GM18870 (cell line): ENCODE results near the gene ZNF574.
"Not testable (repeated sequence)": the region's sequence is repeated elsewhere in the genome, so short reads cannot be mapped to it uniquely, and the experiment has no call there.

Experiments
- ATAC-seq: cut with Tn5 transposase; IDR thresholded peaks from one replicate; pipeline ENCODE4 v1.9.1; 2021; ENCODE audit warnings: moderate library complexity; ENCODE audit not compliant: unreplicated experiment

Gene ZNF574

DNA sequence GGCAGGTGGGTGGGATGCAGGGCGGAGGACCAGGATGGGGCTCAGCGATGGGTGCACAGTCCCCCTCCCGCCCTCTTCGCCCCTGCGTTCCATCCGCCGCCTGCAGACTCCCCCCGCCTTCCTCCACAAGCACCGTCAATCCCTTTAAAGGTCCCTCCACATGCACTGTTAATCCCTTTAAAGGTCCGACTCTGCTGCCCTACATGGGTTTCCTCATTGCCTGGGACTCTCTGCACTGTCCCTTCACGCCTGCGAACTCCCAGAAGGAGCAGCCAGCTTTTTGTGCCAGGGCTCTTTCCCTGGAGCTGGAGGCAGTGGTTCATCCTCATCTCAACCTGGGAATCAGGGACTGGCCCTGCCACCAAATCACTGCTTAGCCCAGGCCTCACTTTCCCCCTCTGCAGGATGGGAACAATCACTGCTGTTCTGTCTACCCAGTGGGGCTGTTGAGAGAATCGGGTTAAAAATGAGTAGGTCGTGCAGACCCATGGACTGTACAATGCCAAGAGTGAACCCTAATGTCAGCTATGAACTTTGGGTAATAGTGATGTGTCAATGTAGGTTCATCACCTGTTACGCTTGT lies 20.4 kb downstream of the ZNF574 start:
- no peak for ATAC-seq

DNA sequence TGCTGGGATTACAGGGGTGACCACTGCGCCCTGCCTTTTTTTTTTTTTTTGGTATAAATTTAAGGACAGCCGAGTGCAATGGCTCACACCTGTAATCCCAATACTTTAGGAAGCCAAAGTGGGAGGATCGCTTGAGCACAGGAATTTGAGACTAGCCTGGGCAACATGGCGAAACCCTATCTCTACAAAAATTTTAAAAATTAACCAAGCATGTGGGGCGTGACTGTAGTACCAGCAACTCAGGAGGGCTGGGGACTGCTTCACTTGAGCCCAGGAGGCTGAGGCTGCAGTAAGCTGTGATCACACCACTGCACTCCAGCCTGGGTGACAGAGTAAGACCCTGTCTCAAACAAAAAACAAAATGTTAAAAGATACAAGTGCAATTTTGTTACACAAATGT lies 21.5 kb downstream of the ZNF574 start:
- ATAC-seq, result no peak

DNA sequence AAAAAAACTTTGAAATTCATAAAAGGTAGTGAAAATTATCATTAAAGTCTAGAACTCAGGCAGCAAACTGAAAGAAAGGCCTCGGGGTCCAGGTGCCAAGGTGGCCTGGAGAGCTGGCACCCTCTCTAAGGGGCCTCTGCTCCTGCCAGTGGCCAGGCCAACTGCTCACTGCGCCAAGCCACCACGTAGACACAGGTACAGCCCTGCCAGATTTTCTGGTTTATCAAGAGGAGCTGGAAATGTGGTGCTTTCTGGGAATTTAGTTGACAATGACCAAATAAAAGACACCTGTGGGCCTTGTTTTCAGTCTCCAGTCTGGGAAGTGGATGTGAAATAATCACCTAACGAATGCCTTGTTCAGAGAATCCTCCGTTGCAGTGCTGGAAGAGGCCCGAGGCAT lies 22.8 kb downstream of the ZNF574 start:
- no peak for ATAC-seq

DNA sequence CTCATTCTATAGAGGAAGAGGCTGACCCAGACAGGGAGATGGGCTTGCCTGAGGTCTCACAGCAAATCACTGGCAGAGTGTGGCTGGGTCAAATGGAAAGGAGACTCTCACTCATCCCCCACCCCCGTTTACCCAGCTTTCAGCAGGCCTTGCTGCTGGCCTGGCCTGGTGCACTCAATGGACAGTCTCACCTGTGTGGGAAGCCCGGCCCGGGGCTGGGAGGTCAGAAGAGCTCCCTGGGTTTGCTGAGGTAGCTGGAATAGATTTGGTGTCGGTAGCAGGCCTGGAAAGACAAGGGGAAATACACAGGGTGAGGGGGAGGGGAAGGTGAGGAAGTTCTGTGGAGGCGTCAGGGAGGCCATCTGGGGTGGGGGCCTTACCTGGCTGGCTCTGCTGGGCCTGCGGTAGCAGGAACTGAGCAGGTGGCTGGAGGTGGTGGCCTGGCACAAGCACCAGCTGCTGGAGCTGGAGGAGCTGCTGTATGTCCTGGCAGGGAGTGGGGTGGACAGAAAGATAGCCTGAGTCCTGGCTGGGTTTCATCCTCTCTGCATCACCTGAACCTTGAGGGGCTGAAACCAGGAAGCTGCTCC lies 23.5 kb downstream of the ZNF574 start:
- no peak for ATAC-seq

DNA sequence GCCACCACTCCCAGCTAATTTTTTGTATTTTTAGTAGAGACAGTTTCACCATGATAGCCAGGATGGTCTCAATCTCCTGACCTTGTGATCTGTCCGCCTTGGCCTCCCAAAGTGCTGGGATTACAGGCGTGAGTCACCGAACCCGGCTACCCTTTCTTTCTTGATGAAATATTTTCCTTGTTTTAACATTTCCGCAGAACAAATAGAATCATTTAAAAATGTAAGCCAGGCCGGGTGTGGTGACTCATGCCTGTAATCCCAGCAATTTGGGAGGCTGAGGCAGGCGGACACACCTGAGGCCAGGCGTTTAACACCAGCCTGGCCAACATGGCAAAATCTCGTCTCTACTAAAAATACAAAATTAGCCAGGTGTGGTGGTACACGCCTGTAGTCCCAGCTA lies 24.3 kb downstream of the ZNF574 start:
- ATAC-seq, result not testable (repeated sequence)

DNA sequence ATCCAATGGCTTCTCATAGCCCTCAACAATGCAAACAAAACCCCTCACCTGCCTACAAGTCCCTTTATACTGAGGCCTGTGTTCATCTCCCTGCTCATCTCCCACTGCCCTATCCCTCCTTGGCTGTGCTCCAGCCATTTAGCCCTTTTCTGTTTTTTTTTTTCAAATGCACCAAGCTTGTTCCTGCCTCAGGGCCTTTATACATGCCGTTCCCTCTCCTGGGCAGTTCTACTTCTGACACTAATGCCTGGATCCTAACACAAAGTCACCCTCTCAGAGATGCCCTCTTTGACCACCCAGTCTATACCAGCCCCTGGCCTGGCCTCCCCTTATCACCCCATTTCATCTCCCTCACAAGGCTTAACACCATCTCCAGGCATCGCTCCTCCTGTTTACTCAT lies 26.9 kb downstream of the ZNF574 start:
- ATAC-seq, result no peak

DNA sequence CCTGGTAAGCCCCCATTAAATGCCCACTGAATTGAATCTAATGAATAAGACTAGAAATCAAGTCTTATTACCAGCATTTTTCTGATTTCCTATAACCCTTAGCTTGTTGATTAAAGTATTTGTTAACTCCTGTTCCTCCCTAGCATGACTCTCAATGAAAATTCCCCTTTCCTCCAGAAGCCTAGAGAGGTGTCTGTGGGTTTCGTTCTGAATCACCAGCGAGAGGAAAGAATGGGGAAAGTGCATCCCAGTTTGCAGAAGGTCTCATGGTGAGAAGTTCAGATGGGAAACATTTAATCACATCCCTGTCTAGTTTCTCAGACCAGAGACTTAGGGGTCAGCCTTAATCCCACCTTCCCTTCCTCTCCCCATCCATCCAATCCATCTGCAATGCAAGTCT lies 29.4 kb downstream of the ZNF574 start:
- no peak for ATAC-seq

DNA sequence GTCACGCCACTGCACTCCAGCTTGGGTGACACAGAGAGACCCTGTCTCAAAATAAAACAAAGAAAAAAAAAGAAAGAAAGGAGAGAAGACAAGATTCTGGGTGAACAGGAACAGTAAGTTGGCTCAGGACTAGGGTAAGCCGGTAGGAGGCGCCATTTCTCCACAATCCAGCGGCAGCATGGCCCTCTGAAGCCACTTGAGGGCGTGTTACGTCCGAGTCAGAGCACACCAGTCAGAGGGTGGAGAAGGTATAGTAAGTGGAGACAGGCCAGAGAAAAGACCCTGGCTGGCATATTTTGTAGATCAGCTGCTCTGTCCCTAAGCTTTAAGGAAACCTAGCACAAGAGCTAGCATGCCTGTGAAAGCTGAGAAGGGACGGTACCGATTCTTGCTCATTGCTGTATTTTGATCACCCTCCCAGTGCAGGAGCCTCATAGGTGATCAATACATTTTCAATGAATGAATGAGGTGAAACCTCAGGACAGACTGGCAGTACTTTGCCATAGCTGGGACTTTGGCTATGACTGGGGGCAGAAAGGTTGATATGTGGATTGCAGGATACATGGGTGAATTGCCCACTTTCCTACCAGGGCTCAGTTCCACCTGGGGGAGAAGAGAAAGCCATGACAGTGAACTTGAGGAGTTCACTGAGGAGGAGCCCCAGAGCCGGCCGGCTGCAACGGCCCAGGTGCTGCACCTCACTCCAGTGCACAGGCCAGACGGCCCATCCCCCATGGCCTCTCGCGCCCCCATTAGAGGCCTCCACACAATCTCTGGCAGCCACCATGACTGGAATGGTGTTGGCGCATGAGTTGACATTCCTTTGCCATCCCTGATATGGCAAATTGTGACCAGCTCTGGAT lies 32.8 kb downstream of the ZNF574 start:
- no peak for ATAC-seq

DNA sequence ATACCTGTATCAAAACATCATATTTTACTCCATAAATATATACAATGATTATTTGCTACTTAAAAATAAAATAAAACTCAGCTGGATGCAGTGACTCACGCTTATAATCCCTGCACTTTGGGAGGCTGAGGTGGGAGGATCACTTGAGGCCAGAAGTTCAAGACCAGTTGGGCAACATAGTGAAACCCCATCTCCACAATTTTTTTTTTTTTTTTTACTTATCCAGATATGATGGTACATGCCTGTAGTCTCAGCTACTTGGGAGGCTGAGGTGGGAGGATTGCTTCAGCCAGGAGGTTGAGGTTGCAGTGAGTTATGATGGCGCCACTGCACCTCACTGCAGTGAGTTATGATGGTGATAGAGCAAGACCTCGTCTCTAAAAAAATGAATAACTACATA lies 33.9 kb downstream of the ZNF574 start:
- no peak for ATAC-seq

DNA sequence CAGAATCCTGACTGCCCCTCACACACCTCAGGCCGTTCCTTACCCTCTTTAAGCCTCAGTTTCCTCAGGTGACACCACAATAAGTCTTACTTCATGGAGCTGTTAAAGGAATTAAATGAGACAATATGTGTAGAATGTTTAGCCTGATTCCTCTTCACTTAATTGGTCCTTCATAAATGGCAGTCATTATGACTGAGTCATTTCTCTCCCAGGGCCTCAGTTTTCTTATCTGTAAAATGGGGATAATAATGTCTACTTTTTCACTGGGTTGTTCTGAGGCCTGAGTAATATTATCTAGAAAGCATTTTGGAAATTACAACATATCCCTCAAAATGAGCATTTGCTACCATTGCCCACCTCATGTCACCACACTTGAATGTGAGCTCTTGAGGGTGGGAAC lies 34.7 kb downstream of the ZNF574 start:
- ATAC-seq, result no peak

DNA sequence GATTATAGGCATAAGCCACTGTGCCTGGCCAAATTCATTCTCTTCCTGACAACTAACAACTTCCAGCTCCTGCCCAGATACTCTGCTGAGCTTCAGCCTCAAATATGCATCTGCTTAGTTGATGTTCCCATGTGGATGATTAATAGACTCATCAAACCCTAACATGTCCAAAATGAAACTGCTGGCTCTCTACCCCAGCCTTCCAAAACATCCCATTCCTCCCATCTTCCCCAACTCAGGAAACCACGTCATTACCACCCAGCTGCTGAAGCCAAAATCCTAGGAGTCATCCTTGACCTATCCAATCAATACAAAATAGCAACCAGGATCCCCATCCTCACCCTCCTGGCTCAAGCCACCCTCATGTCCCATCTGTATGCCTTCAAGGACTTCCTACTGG lies 35.4 kb downstream of the ZNF574 start:
- ATAC-seq, result no peak

DNA sequence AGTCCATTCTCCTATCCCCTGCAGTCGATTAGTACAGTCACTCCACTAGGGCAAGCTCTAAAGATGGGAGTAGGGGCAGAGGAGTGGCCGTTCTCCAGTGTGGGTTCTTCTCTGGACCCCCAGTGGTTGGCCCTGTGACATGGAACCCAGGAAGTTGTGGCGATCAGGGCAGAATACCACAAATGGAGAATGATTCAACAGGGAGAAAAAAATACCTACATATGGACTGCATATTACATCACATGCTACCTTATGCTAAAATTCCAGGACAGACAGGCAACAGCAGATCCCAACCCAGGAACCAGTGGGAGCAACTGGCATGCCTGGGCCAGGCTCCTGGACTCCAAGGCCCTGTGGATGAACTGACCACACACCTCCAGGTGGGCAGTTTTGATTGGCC lies 35.8 kb downstream of the ZNF574 start:
- ATAC-seq, result no peak

DNA sequence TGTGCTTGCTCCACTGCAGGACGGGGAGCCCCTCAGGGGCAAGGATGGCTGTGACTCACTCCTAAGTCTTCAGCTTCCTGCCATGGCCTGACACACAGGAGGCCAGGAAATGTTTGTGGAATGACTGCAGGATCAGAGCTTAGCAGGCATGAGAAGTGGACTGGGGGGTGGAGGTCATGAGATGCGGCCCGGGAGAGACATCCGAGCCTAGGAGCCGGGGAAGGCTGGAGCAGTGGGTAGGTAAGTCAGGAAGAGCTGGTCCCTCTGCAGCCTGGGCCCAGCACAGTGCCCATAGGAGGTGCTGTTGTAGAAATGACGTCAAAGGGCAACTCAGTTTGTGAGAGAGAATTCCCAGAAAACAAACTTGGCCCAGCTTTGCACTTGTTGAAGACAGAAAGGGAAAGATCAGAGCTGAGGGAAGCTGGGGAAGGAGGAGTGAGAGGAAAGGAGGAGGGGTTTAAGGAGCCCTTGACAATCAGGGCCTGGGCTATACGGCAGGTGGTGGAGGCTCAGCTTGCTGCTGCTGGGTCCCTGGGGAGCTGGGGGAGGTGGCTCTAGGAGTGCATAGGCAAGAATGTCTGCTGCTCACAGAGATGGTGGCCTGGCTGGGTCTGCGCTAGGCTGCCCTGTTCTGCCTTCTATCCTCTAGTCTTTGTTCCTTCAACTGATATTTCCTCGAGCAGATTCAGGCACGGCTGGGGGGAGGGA lies 37.8 kb downstream of the ZNF574 start:
- ATAC-seq, result peak; percentile 38

DNA sequence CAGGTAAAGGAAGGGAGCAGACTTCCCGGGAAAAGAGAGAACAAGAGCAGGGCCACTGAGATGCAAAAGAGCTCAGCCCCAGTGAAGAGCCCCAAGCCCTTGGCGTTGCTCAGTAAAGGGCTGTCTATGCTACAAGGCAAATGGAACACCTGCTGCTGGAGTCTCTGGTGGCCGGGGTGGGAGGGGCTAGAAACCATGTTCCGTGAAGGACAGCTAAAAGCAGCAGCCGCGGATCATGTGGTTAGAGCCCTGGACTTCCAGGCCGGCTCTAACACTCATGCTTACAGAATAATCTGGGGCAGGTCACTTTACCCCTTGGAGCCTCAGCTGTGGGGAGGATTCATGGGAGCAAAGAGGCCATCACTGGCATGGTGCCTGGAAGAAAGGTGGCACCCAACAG lies 38.4 kb downstream of the ZNF574 start:
- peak; percentile 32 for ATAC-seq

DNA sequence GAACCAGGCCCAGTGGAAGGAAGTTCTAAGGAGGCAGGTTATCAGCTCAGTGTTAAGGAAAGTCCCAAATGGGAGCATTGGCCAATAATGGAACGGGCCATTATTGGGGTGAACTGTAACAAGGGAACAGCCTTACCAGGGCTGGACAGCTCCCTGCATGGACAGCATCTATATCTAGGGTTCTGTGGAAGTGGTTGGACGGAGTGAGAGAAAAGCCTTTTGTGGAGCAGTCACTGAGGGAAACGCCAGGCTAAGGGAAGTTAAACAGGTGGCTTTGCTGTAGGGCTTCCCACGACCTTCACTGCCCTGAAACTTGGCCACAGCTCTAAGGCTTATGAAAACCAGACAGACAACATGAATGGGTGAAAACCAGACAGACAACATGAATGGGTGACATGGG lies 39.3 kb downstream of the ZNF574 start:
- ATAC-seq, result no peak

DNA sequence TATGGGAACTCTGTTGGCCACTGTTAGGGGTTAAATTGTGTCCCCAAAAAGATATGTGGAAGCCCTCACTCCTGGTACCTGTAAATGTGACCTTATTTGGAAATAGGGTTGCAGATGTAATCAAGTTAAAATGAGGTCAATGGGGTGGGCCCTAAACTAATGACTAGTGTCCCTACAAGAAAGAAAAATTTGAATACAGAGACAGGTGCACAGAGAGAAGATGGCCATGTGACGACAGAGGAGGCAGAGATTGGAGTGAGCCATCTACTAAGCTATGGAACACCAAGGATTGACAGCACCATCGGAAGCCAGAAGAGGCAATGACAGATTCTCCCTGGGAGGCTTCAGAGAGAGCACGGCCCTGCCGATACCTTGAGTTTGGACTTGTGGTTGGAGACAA lies 39.7 kb downstream of the ZNF574 start:
- no peak for ATAC-seq

DNA sequence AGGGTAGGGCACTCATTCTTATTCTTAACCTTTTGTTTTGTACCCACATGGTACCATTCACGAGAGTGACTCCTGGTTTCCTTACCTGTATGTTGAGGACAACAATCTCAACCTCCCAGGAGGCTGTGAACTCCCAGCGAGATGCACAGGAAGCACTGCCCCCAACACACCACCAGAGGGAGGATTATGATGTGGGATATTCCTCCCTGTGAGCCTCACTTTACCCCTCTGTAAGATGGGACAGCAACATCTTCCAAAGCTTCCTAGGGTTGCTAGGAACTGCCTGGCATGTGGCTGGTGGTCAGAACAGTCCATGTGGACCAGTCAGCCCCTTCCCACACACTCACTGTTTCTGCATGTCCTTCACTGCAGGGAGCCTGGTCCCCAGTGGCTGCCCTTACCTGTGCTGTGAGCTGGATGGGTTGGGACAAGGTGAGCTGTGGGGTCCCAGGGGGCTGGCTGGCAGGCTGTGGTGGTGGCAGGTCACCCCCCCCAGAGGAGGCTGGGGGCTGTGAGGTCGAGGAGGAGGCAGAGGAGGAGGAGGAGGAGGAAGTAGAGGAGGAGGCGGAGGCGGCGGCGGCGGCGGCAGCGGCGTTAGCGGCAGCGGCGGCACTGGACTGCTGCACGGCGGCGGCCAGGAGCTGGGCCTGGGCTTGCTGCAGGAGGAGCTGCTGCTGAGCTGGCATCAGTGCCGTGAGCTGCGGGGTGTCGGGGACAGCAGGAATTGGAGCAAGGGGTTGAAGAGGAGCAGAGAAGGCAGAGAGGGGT lies 40.5 kb downstream of the ZNF574 start:
- no peak for ATAC-seq

DNA sequence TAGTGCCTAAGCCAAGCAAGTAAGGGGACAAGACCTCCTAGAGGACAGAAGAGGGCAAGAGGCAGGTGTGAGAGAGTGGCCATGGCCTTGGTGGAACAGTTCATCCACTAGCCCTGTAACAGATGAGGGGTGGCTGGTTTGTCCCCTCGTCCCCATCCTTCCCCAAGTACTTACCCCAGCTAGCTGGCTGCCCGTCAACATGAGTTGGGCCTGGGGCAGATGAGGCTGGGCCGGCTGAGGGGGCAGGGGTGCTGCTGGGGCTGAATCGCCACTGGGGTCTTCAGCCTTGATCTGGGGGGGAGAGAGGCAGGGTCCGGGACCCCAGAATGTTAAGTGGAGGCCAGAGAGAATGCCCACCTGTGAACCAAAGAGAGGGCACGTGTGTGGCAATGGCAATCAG lies 41.1 kb downstream of the ZNF574 start:
- ATAC-seq, result no peak

DNA sequence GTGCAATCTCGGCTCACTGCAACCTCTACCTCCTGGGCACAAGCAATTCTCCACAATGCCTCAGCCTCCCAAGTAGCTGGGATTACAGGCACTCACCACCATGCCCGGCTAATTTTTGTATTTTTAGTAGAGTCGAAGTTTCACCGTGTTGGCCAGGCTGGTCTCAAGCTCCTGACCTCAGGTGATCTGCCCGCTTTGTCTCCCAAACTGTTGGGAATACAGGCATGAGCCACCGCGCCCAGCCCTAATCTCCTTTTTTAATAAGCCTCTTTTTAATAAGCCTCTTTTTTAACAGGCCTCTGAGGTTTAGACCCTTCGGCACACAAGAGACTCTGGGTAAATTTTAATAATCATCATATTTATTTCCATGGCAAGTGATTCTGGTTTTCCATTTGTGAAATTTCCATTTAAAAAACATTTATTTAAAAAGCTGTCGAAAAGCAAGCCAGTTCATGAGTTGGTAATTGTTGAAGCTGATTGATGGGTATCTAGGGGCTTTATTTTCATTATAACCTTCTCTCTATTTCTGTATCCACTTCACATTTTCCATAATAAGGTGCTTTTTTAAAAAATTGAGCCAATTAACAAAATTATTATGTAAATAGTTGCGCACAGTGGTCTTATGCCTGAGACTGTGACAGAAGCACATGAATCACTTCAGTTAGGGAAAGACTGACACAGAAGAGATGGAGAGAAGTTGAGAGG lies 44.5 kb downstream of the ZNF574 start:
- ATAC-seq, result no peak

DNA sequence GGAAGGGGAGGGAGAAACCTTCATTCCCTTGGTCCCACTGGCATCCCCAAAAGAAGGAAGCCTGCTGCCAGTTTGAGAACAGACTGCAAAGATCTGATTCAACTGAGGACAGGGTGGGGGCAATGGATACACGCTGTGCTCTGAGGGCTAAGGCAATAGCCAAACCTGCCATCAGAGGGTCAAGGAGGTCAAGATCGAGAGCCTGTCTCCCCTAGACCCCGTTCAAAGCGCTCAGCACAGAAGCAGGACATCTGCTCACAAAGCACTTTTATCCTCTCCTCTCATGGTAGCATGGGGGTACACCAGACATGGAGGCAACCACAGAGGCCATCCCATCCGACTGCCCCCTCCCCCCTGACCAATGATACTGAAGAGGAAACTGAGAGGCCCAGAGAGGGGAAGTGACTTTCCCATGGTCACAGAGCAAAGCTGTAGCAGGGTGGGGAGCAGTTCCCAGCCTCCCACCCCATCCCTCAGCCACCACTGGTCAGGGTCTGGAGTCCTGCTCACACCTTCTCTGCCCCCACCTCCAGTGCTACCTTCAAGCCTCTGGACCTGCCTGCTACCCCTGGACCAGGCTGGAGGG lies 45.2 kb downstream of the ZNF574 start:
- no peak for ATAC-seq
